ENCODE results near the gene ATP11B.
"Not testable (repeated sequence)": the region's sequence is repeated elsewhere in the genome, so short reads cannot be mapped to it uniquely, and the experiment has no call there.

The ATP11B gene

DNA sequence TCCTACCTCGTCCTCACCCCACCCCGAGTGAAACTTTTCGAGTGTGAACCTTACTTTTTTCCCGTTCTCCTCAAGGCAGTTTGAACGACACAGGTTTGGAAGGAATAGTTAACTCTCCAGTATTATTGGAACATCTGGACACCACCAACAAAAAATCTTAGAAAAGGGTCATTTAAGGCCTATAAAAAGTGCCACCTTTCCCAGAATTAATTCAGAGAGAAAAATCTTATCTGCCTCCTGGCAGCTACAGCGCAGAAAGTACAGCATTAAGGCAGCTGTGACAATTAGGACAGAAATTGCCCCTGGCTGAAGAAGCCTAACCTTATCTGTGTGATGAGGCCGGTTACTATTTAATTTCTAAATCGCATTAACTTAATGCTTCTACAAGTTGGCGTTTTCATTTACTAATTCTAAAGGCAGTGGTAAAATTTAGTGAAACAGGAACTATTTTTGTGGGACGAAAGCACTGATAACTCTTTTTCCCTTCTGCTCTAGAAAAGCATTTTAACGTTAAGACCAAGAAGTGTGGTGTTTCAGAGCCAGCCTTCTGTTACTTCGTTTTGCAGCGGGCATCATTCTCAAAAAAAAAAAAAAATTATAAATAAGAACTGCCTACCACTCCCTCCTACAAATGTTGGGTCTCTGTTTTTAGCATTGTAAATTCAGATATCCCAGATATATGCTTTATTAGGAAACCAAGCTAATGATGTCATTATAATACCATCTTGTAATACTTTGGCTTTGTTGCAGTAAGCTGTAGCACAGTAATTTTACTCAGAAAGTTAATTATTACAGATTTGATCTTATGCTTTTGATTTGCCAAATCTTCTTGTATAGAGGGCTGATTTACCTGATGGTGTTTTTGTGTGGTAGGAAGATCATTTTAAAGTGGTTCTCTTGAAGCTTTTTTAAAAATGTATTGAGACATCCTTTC lies 1.4 kb downstream of the ATP11B start:
- no peak for DNase-seq (ENCODE audit: low read depth in 2 of 2)

DNA sequence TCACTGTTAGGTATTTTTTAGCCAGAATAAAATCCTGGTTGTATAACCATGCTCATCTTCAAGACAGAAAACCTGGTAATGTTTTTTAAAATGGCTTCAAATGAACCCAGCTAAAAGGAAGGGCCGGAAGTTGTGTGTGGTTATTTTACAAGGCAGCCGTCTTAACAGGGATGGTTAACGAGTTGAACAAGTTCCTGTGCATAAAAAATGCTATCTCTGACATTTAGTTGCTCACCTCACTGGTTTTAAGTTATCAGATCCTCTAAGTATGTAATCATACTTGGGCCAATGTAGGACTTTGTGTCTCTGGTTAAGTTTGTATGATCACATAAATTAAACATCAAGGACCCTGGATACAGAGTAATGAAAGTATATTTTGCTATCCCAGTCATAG lies 2.1 kb downstream of the ATP11B start:
- peak in 1 of 2 donors; percentile 4 for DNase-seq (ENCODE audit: low read depth in 2 of 2)

- no peak for DNase-seq (ENCODE audit: low read depth in 2 of 2)
Measured at GRCh38 chr3:182796310-182796709, 3.0 kb downstream of the ATP11B start.

GRCh38 chr3:182797876-182798275 lies 4.6 kb downstream of the ATP11B start:
- no peak for DNase-seq (ENCODE audit: low read depth in 2 of 2)

DNA sequence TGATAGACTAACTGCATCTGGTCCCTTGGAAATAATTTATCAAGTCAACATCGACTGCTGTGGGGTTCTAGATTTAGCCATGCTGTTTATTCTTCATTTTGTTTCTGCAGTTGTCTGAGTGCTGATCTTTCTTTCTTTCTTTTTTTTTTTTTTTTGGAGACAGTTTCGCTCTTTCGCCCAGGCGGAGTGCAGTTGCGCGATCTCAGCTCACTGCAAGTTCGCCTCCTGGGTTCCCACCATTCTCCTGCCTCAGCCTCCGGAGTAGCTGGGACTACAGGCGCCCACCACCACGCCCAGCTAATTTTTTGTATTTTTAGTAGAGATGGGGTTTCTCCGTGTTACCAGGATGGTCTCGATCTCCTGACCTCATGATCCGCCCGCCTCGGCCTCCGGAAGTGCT lies 5.8 kb downstream of the ATP11B start:
- DNase-seq (ENCODE audit: low read depth in 2 of 2) = not testable (repeated sequence)

GRCh38 chr3:182800508-182800907 lies 7.2 kb downstream of the ATP11B start:
- DNase-seq (ENCODE audit: low read depth in 2 of 2) = no peak

GRCh38 chr3:182802413-182803390 lies 9.4 kb downstream of the ATP11B start:
- DNase-seq (ENCODE audit: low read depth in 2 of 2) = no peak

GRCh38 chr3:182803596-182803995 lies 10.3 kb downstream of the ATP11B start:
- DNase-seq (ENCODE audit: low read depth in 2 of 2) = no peak

DNA sequence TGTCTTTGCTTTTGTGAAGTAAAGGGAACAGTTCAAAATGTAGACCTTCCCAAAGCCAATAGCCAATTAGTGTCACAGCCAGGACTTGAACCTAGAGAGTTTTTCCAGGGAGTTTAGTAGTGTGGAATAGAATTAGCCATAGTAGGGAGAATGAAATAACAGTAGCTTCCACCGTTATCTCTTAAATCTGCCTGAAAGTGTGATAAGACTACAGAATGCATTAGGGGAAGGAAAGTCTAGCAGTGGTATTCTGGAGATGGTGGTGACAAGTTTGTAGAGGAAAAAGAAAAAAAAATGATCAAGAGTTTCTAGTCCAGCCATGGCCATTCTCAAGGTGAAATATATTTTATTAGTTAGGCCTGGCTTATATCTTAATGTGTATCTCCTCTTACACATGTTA lies 13.8 kb downstream of the ATP11B start:
- DNase-seq (ENCODE audit: low read depth in 2 of 2) = no peak

DNA sequence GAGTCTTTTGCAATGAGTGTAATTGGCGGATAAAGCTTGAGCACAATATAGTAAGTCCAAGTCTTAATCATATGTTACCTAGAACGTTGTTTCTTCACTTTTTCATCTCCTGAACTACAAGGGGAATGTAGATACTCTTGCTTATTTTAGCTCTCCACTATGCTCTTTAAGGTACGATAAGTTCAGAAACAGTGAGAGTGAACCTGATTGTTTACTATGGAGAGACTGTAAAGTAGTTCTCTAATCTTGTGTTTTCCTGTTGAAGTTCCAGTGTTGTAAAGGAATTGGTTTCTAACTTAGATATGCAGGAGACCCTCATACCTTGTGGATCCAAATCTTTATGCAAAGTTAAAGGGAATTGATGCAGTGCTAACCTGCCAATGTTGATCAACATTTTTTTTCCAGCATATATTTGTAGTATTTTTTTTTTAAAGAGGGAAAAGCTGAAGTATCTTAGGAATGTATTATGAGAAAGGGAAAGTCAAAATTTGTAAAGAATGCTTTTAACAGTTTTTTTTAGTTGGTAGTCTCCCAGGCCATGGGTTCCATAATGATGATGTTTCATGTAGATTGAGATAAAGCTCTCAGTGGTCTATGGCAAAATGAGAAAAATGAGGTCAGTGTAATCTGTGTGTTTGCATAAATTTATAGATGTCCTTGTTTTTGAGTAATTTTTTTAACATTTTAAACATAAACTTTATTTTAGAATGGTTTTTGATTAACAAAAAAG lies 14.9 kb downstream of the ATP11B start:
- no peak for DNase-seq (ENCODE audit: low read depth in 2 of 2)

GRCh38 chr3:182809531-182809930 lies 16.2 kb downstream of the ATP11B start:
- no peak for DNase-seq (ENCODE audit: low read depth in 2 of 2)

DNA sequence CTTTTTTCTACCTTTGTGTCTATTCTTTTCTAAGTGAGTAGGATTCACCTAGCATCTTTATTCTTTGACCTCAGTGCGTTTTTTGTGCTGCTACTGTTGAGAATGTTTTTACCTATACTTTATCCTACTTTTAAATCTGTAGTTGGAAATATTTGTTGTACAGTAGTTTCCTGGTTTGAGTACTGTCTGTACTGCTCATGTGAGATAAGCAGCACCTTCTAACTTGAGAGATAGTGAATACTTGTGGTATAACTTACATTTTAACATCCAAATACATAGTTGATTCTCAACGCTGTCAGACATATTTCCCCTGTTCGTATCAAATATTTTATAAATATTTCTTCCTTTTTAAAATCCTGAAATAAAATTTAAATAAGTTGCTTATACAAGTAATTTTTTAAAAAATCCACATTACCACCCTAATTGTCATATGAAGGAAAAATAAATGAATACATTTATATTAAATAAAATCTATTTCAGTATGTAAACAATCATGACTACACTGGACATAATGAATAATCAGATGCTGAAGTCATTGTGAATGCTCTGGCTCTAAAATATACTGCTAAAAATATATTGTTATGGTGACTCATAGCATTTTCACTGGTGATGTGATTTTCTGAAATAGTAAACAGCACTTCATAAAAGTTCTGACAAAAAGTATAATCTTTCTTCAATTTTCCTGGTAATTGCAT lies 17.4 kb downstream of the ATP11B start:
- no peak for DNase-seq (ENCODE audit: low read depth in 2 of 2)

DNA sequence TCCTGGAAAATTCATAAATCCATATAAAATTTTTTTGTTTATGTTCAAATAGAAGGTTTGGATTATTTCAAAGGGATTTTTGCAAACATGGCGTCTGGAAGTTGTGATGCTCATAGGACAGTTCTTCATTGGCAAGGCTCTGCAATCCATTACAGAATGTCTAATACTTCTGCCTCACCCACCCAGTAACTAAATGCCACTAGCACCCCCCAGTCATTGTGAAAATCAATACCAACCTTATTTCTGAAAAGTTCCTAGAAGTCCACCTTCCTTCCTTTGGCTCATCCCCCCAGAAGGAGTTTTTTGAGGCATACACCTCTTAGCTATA lies 17.9 kb downstream of the ATP11B start:
- DNase-seq (ENCODE audit: low read depth in 2 of 2) = no peak

GRCh38 chr3:182812123-182812522 lies 18.8 kb downstream of the ATP11B start:
- DNase-seq (ENCODE audit: low read depth in 2 of 2) = no peak

DNA sequence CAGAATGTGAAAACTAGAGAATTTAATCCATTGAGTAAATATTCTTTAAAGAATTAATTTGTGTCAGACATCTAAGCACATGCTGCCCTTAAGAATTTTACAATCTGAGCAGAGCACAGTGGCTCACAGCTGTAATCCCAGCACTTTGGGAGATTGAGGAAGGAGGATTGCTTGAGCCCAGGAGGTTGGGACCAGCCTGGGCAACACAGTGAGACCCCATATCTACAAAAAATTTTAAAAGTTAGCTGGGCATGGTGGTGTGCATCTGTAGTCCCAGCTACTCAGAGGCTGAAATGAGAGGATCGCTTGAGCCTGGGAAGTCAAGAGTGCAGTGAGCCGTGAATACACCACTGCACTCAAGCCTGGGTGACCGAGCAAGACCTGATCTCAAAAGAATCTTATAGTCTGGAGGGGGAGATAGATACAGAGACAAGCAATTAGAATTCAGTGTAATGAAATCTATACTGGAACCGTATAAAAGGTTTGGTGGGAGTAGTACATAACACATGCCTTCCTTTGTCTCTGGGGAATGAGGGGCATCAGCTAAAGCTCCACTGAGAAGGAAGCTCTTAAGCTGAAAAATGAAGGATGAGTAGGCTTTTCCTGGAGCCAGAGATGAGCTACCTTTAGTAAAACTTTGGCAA lies 21.2 kb downstream of the ATP11B start:
- DNase-seq (ENCODE audit: low read depth in 2 of 2) = no peak

GRCh38 chr3:182816181-182816580 lies 22.9 kb downstream of the ATP11B start:
- no peak for DNase-seq (ENCODE audit: low read depth in 2 of 2)

DNA sequence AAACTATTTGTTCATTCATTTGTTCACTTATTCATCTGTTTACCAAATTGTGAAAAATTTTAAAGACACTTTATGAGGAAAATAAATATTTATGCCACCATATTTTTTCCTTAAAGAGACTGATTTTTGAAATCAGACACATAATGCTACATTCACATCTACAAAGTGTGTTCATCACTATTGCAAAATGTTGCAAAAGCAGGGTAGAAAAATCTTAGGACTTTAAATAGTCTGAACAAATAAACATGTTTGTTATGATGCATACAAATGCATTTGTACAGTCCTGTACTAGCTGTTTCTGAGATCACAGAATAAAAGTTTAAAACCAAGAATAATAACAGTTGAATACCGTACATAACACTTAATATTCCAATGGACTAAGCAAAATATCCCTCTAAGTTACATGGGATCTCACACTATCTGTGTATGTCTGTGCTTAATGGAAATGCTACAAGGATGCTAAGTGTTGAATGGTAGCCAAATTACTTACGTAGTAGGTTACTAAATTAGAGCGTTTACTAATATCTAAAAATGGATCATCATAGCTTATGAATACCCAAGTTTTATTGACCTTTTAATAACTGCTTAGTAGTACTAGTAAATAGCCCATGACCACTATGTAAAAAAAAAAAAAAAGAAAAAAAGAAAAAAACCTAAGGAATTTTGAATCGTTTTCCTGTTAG lies 25.1 kb downstream of the ATP11B start:
- DNase-seq (ENCODE audit: low read depth in 2 of 2) = no peak

GRCh38 chr3:182821221-182821981 lies 28.1 kb downstream of the ATP11B start:
- no peak for DNase-seq (ENCODE audit: low read depth in 2 of 2)

DNA sequence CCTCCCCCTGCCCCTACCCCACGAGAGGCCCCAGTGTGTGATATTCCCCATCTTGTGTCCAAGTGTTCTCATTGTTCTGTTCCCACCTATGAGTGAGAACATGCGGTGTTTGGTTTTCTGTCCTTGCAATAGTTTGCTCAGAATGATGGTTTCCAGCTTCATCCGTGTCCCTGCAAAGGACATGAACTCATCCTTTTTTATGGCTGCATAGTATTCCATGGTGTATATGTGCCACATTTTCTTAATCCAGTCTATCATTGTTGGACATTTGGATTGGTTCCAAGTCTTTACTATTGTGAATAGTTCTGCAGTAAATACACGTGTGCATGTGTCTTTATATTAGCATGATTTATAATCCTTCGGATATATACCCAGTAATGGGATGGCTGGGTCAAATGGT lies 29.0 kb downstream of the ATP11B start:
- not testable (repeated sequence) for DNase-seq (ENCODE audit: low read depth in 2 of 2)

Measured in stimulated activated CD8-positive, alpha-beta memory T cell treated with anti-CD3 and anti-CD28 coated beads, Interleukin-2, amount 100 ng/mL, for 48 hours (primary cell).